Endothelial cell of umbilical vein (primary cell): ENCODE measurements around the gene GADD45G. TPM values are rescaled to one million over a fixed set of nuclear protein-coding genes. Genes with fewer than 3 reads are reported as not detected.

Experiments
- BruUV-seq: library from RNA; stranded (reverse); fragments of 400-500 nt; replicated peaks from 2 replicates; lab custom pipeline; 2021; lab: Mats Ljungman, UMichigan
- CTCF ChIA-PET: fragments of 300-600, 350-600 bp; sonication (Branson Sonifier 250); formaldehyde crosslinking; loops from one replicate; lab custom pipeline; 2021; ENCODE audit warnings: antibody characterized with exemption, inconsistent platforms; lab: Charles Lee
- POLR2A ChIA-PET: fragments of 300-600, 350-600 bp; sonication (Branson Sonifier 250); formaldehyde crosslinking; loops from one replicate; lab custom pipeline; 2021; ENCODE audit warnings: antibody characterized with exemption, inconsistent platforms; lab: Charles Lee
- DNase-seq: peaks from one replicate; pipeline ENCODE4 v3.0.0-alpha.2; 2011; ENCODE audit warnings: low read depth, low spot score
- FAIRE-seq: peaks from 2 replicates; lab custom pipeline; 2011; peaks lifted over from hg19 to GRCh38; lab: Jason Lieb, UNC
- H2AFZ ChIP-seq: 2 replicates; pipeline ENCODE4 v1.6.0; 2012; ENCODE audit warnings: low read depth, low read length, control low read depth, inconsistent platforms
- H3K27ac ChIP-seq: 2 replicates; pipeline ENCODE4 v1.5.1; 2011; ENCODE audit warnings: low read depth, mild to moderate bottlenecking, control low read depth, low read length, moderate library complexity; ENCODE audit not compliant: insufficient read depth
- H3K27me3 ChIP-seq, 2 experiments: 2 replicates each; pipeline versions ENCODE4 v1.6.0 to v1.6.1; 2011; ENCODE audit warnings: low read length in 2 of 2, mixed read lengths in 1 of 2; ENCODE audit not compliant: control insufficient read depth in 2 of 2, insufficient read depth in 2 of 2
- H3K36me3 ChIP-seq, 2 experiments: 2 replicates in 1 of 2; 3 replicates in 1 of 2; pipeline ENCODE4 v1.5.1; 2011; ENCODE audit warnings: low read length in 2 of 2, mild to moderate bottlenecking in 1 of 2, moderate library complexity in 1 of 2; ENCODE audit not compliant: control insufficient read depth in 2 of 2, insufficient read depth in 2 of 2; ENCODE audit errors: extremely low read depth in 1 of 2
- H3K4me1 ChIP-seq: 3 replicates; pipeline ENCODE4 v1.5.1; 2011; ENCODE audit warnings: mild to moderate bottlenecking, low read length; ENCODE audit not compliant: control insufficient read depth, insufficient read depth; ENCODE audit errors: extremely low read depth
- H3K4me2 ChIP-seq: 2 replicates; pipeline ENCODE4 v1.6.1; 2011; ENCODE audit warnings: low read length, control low read depth, mixed read lengths; ENCODE audit not compliant: insufficient read depth
- H3K4me3 ChIP-seq, 3 experiments: fragments of 200-600 bp in 1 of 3; sonication (generic), shearing (Covaris generic) in 1 of 3; replicated peaks in 1 of 3; 2 replicates each; pipeline ENCODE4 v1.5.1; 2011 to 2016; ENCODE audit warnings: control low read depth in 3 of 3, low read length in 3 of 3, mild to moderate bottlenecking in 2 of 3, inconsistent platforms in 1 of 3, low read depth in 1 of 3, moderate library complexity in 1 of 3; ENCODE audit not compliant: insufficient read depth in 1 of 3
- H3K79me2 ChIP-seq: 2 replicates; pipeline ENCODE4 v1.6.0; 2012; ENCODE audit warnings: low read length, inconsistent platforms; ENCODE audit not compliant: control insufficient read depth, insufficient read depth
- H3K9ac ChIP-seq: replicated peaks from 2 replicates; pipeline ENCODE3; 2011; ENCODE audit warnings: low read length, control low read depth; ENCODE audit not compliant: insufficient read depth; ENCODE audit errors: extremely low read depth
- H3K9me1 ChIP-seq: replicated peaks from 3 replicates; pipeline ENCODE4 v1.6.0; 2011; ENCODE audit warnings: mild to moderate bottlenecking, low read length; ENCODE audit not compliant: control insufficient read depth, insufficient read depth; ENCODE audit errors: extremely low read depth
- H3K9me3 ChIP-seq: replicated peaks from 2 replicates; pipeline ENCODE4 v1.5.1; 2012; ENCODE audit warnings: low read length, inconsistent platforms; ENCODE audit not compliant: control insufficient read depth, insufficient read depth
- H4K20me1 ChIP-seq: replicated peaks from 2 replicates; pipeline ENCODE3; 2011; ENCODE audit warnings: mild to moderate bottlenecking, low read length; ENCODE audit not compliant: control insufficient read depth, insufficient read depth; ENCODE audit errors: extremely low read depth
- EZH2 ChIP-seq: IDR thresholded peaks from 2 replicates; pipeline ENCODE4 v1.6.1; 2012; ENCODE audit warnings: borderline replicate concordance, low read depth, mild to moderate bottlenecking, moderate library complexity, low read length, inconsistent platforms; ENCODE audit not compliant: severe bottlenecking
- FOS ChIP-seq: IDR thresholded peaks from 2 replicates; pipeline ENCODE4 v1.6.1; 2011; ENCODE audit warnings: mild to moderate bottlenecking, low read length, moderate library complexity, borderline replicate concordance; ENCODE audit not compliant: insufficient read depth
- GATA2 ChIP-seq: IDR thresholded peaks from 2 replicates; pipeline ENCODE4 v1.7.0; 2011; ENCODE audit warnings: low read depth, mild to moderate bottlenecking, moderate library complexity, mixed read lengths, low read length; ENCODE audit not compliant: insufficient read length, insufficient read depth
- JUN ChIP-seq: IDR thresholded peaks from 2 replicates; pipeline ENCODE4 v1.6.1; 2011; ENCODE audit warnings: borderline replicate concordance, low read depth; ENCODE audit not compliant: insufficient read length, insufficient read depth
- MYC ChIP-seq: IDR thresholded peaks from one replicate; pipeline ENCODE4 v1.6.1; 2011; ENCODE audit warnings: mild to moderate bottlenecking, low read depth, low read length
- POLR2A ChIP-seq: IDR thresholded peaks from 2 replicates; pipeline ENCODE4 v1.6.1; 2012; ENCODE audit warnings: low read depth, mild to moderate bottlenecking, control low read depth, low read length
- POLR2AphosphoS5 ChIP-seq: IDR thresholded peaks from 2 replicates; pipeline ENCODE4 v1.6.1; 2012; ENCODE audit warnings: low read depth, mild to moderate bottlenecking, control low read depth, low read length, moderate library complexity; ENCODE audit not compliant: insufficient read depth
- dilution Hi-C: fragments of 300-500 bp; cut with MboI; formaldehyde crosslinking; loops from one replicate; pipeline ENCODE4 v1.15.0; 2019; ENCODE audit warnings: low sequenced_read_pairs; ENCODE audit not compliant: extremely low pct_ligation_motif_present
- intact Hi-C: fragments of 100-400 bp; cut with micrococcal nuclease; formaldehyde crosslinking; loops from one replicate; pipeline ENCODE4 v1.10.0; 2022
- polyA plus RNA-seq, 4 experiments: library from polyadenylated mRNA; depleted of rRNA in 3 of 4; stranded (reverse) in 3 of 4; unstranded in 1 of 4; fragments of >200 nt; gene quantifications; 2 replicates each; pipeline versions ENCODE4 v1.2.1 to v1.2.3, GENCODE V29; 2011 to 2012; ENCODE audit warnings: missing spikeins in 1 of 4
- total RNA-seq: library from RNA; stranded (reverse); gene quantifications from 2 replicates; pipeline ENCODE4 v1.2.3, GENCODE V29; 2021
- TF ChIP-seq, protein P1 (sequence below): IDR thresholded peaks from 2 replicates; pipeline ENCODE4 v1.6.1; 2011; ENCODE audit not compliant: insufficient read depth, insufficient read length
- TF ChIP-seq, protein P2 (sequence below), 2 donors: IDR thresholded peaks; 1 replicate in 1 of 2; 2 replicates in 1 of 2; pipeline ENCODE4 v1.5.1; 2011; ENCODE audit warnings: low read length in 2 of 2, mild to moderate bottlenecking in 2 of 2, moderate library complexity in 2 of 2, control low read depth in 1 of 2, inconsistent platforms in 1 of 2, low read depth in 1 of 2; ENCODE audit not compliant: insufficient read depth in 1 of 2; ENCODE audit errors: extremely low read depth in 1 of 2

The GADD45G gene
- total and polyA plus RNA-seq, 2 donors (not counting 3 experiments of a cell fraction or from before 2014, with no cell fraction given): 0.44 to 0.64 TPM

DNA sequence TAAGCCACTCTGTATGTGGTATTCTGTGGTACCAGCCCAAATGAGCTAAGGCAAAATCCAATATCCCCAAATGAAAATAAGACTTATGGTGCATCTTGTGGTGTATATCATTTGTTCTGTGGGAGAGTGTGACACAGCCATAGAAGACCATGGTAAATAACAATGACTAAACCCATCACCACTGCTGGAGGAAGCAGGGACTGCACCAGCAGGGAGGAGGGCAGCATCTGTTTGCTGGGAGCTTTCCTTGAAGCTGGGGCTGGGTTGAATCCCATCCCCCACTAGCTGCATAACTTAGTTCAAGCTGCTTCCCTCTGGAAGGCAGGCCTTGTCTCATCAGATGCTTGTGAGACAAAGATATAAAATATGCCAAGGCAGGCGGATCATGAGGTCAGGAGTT is 14.2 kb downstream of the GADD45G start:
- intact Hi-C loops: no loop called here
- no peak for FAIRE-seq
- Histone ChIP-seq H3K9me3 (no peaks in the 10 kb centered on the region), H3K79me2 (no peaks in the 10 kb centered on the region), H4K20me1 (no peaks in the 10 kb centered on the region), H3K36me3 (no peaks in the 10 kb centered on the region), H2AFZ (no peak overlapping the region), H3K9ac (no peak overlapping the region), H3K9me1 (no peaks in the 10 kb centered on the region), H3K27ac (no peak overlapping the region), H3K27me3 (no peaks in the 10 kb centered on the region), H3K4me1 (no peaks in the 10 kb centered on the region), H3K4me3 (no peak overlapping the region), H3K4me2 (no peak overlapping the region)
- ChIA-PET POLR2A (no interaction called here), CTCF (interaction anchor here (0.9 to 1.8 kb wide), 3 partner anchors 8 to 25 kb away, joined by 3 to 12 read pairs (median 5); no protein-coding TSS in a partner anchor)
- dilution Hi-C loops: no loop called here
- TF ChIP-seq EZH2: no peak
- no peak for TF ChIP-seq FOS
- TF ChIP-seq, protein P1, sequence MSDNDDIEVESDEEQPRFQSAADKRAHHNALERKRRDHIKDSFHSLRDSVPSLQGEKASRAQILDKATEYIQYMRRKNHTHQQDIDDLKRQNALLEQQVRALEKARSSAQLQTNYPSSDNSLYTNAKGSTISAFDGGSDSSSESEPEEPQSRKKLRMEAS: no peak
- TF ChIP-seq JUN: no peak
- TF ChIP-seq POLR2A: no peak
- no peak for TF ChIP-seq GATA2
- no peak for TF ChIP-seq POLR2AphosphoS5
- no peak for TF ChIP-seq MYC
- TF ChIP-seq, protein P2, sequence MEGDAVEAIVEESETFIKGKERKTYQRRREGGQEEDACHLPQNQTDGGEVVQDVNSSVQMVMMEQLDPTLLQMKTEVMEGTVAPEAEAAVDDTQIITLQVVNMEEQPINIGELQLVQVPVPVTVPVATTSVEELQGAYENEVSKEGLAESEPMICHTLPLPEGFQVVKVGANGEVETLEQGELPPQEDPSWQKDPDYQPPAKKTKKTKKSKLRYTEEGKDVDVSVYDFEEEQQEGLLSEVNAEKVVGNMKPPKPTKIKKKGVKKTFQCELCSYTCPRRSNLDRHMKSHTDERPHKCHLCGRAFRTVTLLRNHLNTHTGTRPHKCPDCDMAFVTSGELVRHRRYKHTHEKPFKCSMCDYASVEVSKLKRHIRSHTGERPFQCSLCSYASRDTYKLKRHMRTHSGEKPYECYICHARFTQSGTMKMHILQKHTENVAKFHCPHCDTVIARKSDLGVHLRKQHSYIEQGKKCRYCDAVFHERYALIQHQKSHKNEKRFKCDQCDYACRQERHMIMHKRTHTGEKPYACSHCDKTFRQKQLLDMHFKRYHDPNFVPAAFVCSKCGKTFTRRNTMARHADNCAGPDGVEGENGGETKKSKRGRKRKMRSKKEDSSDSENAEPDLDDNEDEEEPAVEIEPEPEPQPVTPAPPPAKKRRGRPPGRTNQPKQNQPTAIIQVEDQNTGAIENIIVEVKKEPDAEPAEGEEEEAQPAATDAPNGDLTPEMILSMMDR (IDR thresholded peaks at IDR 0.05; ENCODE audit: extremely low read depth in 1 of 2, insufficient read depth in 1 of 2, low read depth in 1 of 2, low read length in 2 of 2): no peak
- BruUV-seq: no TSS peak
- no peak for DNase-seq
